Loucy (cell line): ENCODE results near the gene CRB2.

Experiments used
- CTCF ChIP-seq: fragments of 200-600 bp; sonication (generic); conservative IDR thresholded peaks from 2 replicates; pipeline ENCODE4 v1.5.1; 2014; ENCODE audit warnings: mild to moderate bottlenecking, antibody characterized with exemption, low read length
- EZH2phosphoT487 ChIP-seq: fragments of 200-600 bp; IDR thresholded peaks from 2 replicates; pipeline ENCODE4 v1.6.1; 2018; ENCODE audit warnings: antibody characterized with exemption, mild to moderate bottlenecking, moderate library complexity, borderline replicate concordance

GRCh38 chr9:123324767-123325183 lies 31.2 kb upstream of the CRB2 start:
- no peak for TF ChIP-seq EZH2phosphoT487
- TF ChIP-seq CTCF: no peak
